MG63 (cell line): Measurements from ENCODE around the gene ASS1. TPM values are rescaled to one million over a fixed set of nuclear protein-coding genes. Genes with fewer than 3 reads are reported as not detected.
A peak's percentile ranks its signal among the peaks of the same experiment; 100 is the strongest.

Experiments used
- DNase-seq: peaks from one replicate; pipeline ENCODE4 v3.0.0-alpha.2; 2020
- H3K27me3 ChIP-seq: fragments of 250-450 bp; sonication (Bioruptor Pico); 2 replicates; pipeline ENCODE4 v1.5.1; 2020; ENCODE audit warnings: mild to moderate bottlenecking, moderate library complexity
- H3K36me3 ChIP-seq: fragments of 250-450 bp; sonication (Bioruptor Pico); 2 replicates; pipeline ENCODE4 v1.5.1; 2020; ENCODE audit warnings: mild to moderate bottlenecking, moderate library complexity
- H3K4me3 ChIP-seq: fragments of 250-450 bp; sonication (Bioruptor Pico); 2 replicates; pipeline ENCODE4 v1.5.1; 2020; ENCODE audit warnings: mild to moderate bottlenecking, moderate library complexity
- H3K9me3 ChIP-seq: fragments of 250-450 bp; sonication (Bioruptor Pico); 2 replicates; pipeline ENCODE4 v1.5.1; 2020; ENCODE audit warnings: mild to moderate bottlenecking, moderate library complexity
- total RNA-seq: library from RNA; depleted of rRNA; stranded (reverse); fragments of >200 nt; shearing (Covaris generic); gene quantifications from 2 replicates; pipeline ENCODE4 v1.2.3, GENCODE V29; 2014; ENCODE audit warnings: low replicate concordance

Gene ASS1
- total RNA-seq, 1 experiment from 2014 or later = 752 TPM

DNA sequence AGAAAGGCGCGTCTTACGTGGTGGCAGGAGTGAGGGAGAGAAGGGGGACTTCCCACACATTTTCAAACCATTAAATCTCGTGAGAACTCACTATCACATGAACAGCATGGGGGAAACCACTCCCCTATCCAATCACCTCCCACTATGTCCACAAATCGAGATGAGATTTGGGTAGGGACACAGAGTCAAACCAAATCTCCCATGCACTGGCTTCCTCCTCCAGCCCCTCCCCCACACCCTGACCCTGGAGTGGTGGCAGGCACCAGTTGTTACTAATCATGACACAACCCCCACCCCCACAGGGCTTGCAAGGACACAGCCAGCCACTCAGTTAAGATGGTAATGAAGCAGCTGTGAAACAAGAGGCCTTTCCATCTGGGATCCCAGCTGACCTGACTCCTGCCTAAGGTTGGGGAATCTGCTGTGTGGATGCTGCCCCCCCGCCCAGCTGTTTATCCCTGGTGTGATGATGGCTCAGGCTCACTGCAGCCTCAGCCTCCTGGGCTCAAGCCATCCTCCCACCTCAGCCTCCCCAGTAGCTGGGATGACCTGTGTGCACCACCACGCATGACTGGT lies 77.6 kb downstream of the ASS1 start:
- Histone ChIP-seq H3K9me3 (no peaks in the 10 kb centered on the region), H3K27me3 (no peaks in the 10 kb centered on the region), H3K36me3 (no peaks in the 10 kb centered on the region), H3K4me3 (no peak overlapping the region)
- no peak for DNase-seq

DNA sequence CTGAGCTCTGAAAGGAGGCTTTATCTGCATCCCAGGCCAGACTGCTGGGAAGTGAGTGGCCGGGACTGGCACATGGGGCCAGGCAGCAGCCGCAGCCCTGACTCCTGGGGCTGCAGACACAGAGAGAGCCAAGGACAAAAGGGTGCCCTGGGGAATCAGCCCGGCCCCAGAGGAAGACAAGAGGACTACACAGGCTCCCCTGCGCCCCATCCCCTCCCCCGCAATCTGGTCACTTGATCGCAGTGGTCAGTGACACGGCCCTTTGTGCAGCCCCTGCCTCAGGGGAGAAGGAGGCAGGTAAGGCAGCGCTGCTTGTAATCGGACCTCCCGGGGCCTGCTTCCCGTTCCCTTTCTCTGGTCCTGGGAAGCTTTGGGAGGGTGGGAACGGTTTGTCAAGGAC lies 79.2 kb downstream of the ASS1 start:
- Histone ChIP-seq H3K9me3 (no peaks in the 10 kb centered on the region), H3K4me3 (no peak overlapping the region), H3K27me3 (no peaks in the 10 kb centered on the region), H3K36me3 (no peaks in the 10 kb centered on the region)
- no peak for DNase-seq

DNA sequence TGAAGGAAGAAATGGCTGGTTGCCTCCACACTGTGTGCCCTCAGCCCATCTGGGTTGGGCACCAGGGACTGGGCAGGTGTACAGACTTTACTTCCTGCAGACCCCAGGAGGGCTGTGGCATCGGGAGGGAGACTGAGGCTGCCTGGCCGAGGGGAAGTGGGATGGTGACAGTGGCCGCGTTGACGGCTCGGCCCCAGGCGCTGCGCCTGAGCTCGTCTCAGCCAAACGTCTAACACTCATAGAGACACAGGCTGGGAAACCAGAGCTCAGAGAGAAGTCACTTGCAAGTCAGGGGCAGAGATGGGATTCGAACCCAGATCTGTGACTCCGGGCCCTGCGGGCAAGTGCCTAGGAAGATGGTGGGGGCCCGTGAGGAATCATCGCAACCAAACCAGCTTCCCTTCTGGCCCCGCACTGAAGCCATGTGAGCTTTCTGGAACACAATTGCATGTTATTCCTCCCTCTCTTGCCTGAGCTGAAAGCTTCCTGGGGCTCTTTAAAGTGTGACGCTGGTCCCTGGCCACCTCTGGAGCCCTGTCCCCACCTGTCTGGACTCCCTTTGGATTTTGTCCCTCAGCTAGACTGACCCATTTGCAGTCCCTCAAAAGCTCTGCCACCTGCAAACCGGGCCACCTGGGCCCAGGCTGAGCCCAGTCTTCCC lies 81.6 kb downstream of the ASS1 start:
- Histone ChIP-seq H3K27me3 (no peaks in the 10 kb centered on the region), H3K36me3 (no peaks in the 10 kb centered on the region), H3K9me3 (no peaks in the 10 kb centered on the region), H3K4me3 (no peak overlapping the region)
- DNase-seq = no peak

DNA sequence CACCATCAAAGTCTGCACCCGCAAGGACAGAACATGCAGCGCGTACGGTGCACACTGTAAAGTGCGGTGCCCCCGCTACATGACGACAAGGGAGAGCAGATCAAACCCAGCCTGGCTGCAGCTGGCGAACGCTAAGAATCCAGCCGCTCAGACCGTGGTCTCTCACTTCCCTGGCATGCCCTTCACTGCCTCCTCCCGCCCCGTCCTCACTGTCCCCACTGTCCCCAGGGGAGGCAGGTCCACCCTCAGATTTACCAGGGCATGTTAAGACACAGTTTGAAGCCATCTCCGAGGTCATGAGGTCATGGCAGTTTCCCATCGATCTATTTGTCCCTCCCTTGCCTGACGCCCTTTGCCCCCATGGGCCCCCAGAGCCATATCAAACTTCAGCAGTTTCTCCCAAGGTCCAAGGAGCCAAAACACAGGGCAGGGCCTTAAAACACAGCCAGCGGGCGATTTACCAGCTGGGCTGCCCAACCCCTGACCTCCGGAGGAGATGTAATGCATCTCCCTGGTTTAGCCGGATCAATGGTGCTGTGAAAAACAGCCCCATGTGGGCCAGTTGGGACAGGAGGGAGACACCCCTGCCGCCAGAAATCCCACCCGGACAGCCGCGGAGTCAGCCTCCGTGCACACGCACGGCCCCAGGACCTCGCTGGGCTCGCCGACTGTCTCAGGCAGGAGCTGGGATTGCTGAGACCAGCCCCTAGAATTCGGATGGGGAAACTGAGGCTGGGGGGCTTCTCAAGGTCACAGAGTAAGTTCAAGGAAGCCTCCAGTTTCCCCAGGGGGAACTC lies 82.3 kb downstream of the ASS1 start:
- Histone ChIP-seq H3K36me3 (no peaks in the 10 kb centered on the region), H3K4me3 (no peak overlapping the region), H3K27me3 (no peaks in the 10 kb centered on the region), H3K9me3 (no peaks in the 10 kb centered on the region)
- DNase-seq = no peak

DNA sequence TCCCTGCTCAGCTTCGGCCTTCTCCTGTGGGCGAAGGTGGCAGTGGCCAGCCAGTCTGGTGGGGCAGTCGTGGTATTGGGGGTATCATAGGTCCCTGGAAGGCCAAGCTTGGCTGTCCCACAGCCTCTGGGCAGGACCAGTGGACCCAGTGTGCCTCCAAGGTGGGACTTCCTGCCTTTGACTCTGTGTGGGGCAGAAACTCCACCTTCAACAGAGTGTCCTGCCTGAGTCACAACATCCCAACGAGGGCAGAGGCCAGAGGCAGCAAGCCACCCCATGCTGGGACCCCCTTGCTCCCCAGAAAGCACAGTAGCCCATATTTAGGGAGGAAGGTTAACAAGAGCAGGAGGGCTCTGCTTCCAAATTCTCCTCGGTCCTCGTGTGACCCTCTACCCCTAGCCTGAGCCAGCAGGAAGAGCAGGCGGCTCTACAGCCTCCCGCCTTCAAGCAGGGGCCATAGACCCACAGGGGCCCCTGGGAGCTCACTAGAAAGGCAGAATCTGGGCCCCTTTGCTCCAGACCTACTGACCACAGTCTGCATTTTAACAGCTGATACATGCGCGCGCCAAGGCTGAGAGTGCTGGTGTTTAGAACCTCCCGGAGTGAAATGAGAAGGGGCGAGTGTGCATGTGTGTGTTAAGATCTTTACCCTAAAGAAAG lies 83.0 kb downstream of the ASS1 start:
- no peaks in the 10 kb centered on the region for H3K9me3 ChIP-seq
- H3K36me3 ChIP-seq = no peaks in the 10 kb centered on the region
- H3K27me3 ChIP-seq = no peaks in the 10 kb centered on the region
- DNase-seq = no peak
- H3K4me3 ChIP-seq = no peak overlapping the region

DNA sequence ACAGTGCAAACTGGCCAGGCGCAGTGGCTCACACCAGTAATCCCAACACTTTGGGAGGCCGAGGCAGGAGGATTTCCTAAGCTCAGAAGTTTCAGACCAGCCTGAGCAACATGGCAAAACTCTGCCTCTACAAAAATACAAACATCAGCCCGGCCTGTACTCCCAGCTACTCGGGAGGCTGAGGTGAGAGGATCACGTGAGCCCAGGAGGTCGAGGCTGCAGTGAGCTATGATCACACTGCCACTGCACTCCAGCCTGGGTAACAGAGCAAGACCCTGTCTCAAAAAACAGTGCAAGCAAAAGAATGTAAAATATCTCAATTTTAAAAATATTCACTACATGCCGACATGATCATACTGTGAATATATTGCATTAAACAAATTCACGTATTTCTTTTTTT lies 83.9 kb downstream of the ASS1 start:
- H3K9me3 ChIP-seq = no peaks in the 10 kb centered on the region
- no peak for DNase-seq
- H3K27me3 ChIP-seq = no peaks in the 10 kb centered on the region
- H3K36me3 ChIP-seq = no peaks in the 10 kb centered on the region
- no peak overlapping the region for H3K4me3 ChIP-seq

DNA sequence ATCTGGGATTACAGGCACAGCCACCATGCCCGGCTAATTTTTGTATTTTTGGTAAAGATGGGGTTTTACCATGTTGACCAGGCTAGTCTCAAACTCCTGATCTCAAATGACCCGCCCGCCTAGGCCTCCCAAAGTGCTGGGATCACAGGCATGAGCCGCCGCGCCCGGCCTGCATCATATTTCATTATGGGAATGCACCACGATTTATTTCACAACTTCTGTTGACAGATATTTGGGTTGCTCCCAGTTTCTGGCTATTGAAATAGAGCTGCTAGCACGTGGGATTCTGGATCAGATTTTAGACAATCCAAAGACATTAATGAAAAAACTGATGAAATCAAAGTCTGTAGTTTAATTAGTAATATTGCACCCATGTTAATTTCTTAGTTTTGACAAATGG lies 86.2 kb downstream of the ASS1 start:
- Histone ChIP-seq H3K36me3 (no peaks in the 10 kb centered on the region), H3K27me3 (no peaks in the 10 kb centered on the region), H3K4me3 (no peak overlapping the region), H3K9me3 (no peaks in the 10 kb centered on the region)
- DNase-seq = no peak

DNA sequence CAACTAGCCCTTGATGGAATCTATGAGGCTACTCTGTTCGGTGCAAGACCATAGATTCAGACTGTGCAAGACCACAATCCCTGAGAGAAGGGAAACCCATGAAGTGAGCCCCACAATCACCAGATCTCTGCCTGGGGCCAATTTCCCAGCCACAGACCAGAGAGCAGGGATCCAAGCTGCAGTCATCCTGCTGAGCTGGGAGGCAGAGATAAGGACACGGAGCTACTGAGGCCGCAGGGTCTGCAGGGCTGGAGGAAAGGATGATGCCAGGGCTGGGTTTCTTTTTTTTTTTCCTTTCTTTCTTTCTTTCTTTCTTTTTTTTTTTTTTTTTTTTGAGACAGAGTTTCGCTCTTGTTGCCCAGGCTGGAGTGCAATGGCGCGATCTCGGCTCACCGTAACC lies 86.9 kb downstream of the ASS1 start:
- Histone ChIP-seq H3K36me3 (no peaks in the 10 kb centered on the region), H3K4me3 (no peak overlapping the region), H3K9me3 (no peaks in the 10 kb centered on the region), H3K27me3 (no peaks in the 10 kb centered on the region)
- no peak for DNase-seq

DNA sequence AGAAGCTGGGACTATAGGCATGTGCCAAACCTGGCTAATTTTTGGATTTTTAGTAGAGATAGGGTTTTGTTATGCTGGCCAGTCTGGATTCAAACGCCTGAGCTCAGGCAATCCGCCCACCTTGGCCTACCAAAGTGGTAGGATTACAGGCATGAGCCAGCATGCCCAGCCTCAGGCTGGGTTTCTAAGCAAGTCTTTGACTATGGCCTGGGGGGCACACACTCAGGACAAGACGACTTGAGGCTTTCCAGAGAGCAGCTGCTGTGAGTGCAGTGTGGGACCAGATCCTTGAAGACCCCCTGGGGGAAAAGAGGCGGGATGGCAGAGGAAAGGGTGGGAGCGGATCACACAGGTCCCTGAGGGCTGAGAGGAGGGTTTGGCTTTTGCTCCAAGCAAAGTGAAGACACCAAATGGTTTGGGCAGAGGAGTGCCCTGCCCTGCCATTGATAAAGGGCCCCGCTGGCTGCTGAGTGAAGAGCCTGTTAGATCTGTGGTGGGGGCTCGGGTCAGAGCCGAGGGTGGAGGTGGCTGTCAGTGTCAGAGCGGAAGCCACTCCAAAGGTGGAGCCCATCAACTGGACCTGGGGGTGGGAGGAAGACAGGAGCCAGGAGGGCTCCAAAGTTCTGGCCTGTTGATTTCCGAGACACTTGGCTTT lies 87.8 kb downstream of the ASS1 start:
- no peaks in the 10 kb centered on the region for H3K9me3 ChIP-seq
- H3K4me3 ChIP-seq = no peak overlapping the region
- no peaks in the 10 kb centered on the region for H3K27me3 ChIP-seq
- DNase-seq = no peak
- no peaks in the 10 kb centered on the region for H3K36me3 ChIP-seq

DNA sequence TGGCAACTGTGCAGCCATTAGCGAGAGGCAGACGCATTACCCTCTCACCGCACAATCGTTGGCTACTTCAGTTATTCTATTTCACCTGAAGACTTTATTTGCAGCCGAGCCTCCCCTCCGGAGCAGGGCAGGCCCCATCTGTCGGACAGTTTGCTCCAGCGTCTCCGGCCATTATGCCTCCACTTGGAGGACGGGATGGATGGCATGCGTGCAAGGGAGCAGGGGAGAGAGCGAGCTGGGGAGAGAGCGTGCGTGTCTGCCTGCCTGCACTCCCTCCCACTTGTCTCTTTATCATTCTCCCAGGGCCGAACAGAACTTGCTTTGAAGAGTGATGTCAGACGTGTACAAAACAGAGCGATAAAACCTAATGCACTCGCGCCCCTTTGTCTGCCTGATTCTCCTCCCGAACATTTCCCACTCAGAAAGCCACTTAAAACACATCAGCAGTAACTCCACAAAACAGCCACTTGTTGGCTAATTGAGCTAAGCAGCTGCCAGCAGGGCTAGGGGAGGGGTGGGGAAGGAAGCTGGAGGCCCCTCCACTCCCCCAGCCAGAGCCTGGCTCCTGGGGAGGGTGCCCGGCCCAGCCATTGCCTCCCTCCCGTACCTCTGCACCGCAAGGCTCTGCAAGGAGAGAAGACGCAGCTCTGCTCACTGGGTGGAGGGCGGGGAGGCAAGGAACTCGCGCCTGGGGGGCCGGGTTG lies 91.2 kb downstream of the ASS1 start:
- Histone ChIP-seq H3K4me3 (no peak overlapping the region), H3K27me3 (no peaks in the 10 kb centered on the region), H3K36me3 (no peaks in the 10 kb centered on the region), H3K9me3 (no peaks in the 10 kb centered on the region)
- DNase-seq = no peak

DNA sequence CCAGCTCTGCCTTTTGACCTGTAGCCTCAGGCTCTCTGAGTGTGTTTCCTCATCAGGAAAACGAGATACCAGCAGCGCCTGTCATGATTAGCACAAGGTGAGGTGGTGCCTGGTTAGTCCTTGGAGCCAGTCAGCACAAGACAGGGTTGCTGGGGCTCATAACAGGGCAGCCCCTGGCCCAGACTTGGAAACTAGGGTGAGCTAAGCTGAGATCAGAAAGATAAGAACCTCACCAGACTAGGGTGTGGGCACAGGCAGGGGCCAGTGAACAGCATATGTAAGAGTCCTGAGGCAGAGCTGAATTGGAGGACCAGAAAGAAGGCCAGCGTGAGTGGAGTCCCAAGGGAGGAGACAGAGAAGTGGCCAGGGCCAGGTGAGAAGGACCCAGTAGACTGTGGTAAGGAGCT lies 91.9 kb downstream of the ASS1 start:
- Histone ChIP-seq H3K27me3 (no peaks in the 10 kb centered on the region), H3K9me3 (no peaks in the 10 kb centered on the region), H3K4me3 (no peak overlapping the region), H3K36me3 (no peaks in the 10 kb centered on the region)
- no peak for DNase-seq

DNA sequence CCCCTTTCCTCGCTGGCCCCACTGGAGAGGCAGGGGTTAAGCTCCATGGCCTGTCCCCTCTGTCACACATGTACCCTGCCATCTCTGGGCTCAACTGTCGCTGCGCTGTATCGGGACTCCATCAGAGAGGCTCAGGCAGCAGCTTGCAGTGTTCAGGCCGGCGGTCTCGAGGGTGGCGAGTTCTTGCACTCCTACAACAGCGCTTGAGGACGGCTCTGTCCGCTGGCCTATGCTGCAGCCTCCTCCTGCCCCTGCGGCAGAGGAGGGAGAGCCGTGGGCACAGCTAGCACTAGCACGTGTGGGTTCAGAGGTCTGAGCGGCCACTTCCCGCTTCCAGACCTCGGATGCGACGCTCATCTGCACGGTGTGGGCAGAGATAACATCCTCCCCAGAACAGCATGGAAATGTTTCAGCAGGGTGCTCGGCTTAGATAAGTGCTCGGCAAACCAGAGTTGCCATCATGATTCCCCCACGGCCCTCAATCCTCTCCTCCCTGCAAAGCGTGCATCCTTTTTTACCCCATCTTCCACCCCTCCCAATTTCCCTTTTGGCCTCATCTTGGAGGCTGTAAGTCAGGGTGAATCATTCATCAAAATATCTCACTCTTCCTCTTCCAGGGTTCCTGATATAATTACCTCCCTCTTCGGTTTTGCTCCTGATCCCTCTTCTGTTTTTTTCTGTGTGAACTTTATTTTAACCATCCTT lies 92.7 kb downstream of the ASS1 start:
- H3K9me3 ChIP-seq = no peaks in the 10 kb centered on the region
- no peak overlapping the region for H3K4me3 ChIP-seq
- no peak for DNase-seq
- H3K27me3 ChIP-seq = no peaks in the 10 kb centered on the region
- H3K36me3 ChIP-seq = no peaks in the 10 kb centered on the region

DNA sequence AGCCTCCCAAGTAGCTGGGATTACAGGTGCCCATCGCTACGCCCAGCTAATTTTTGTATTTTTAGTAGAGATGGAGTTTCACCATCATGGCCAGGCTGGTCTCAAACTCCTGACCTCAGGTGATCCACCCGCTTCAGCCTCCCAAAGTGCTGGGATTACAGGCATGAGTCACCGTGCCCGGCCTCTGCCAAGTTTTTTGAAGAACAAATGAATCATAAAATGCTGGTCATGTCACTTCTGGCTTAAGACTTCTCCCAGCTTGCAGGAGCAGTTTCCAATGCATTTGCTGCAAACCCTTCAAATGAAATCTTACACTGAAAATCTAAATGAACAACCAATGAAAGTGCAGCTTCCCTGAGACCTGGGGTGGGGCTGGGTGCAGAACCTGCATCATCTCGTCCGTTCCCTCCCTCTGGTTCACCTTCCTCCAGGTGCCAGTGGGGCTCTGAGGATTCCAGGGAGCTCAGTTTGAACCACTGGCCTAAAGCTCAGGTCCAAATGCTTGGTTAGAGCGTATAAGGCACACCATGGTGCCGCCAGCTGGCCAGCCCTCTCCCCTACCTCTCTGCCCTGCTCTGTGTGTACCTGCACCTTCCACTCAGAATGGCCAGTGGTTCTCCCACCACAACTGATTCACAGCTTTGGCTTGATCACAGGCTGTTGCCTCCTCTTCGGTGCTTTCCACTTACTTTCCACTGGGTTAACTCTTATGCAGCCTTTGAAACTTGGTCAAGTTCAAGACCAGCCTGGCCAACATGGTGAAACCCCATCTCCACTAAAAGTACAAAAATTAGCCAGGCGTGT lies 94.9 kb downstream of the ASS1 start:
- Histone ChIP-seq H3K36me3 (no peaks in the 10 kb centered on the region), H3K27me3 (no peaks in the 10 kb centered on the region), H3K4me3 (no peak overlapping the region), H3K9me3 (no peaks in the 10 kb centered on the region)
- peak; percentile 84 for DNase-seq

DNA sequence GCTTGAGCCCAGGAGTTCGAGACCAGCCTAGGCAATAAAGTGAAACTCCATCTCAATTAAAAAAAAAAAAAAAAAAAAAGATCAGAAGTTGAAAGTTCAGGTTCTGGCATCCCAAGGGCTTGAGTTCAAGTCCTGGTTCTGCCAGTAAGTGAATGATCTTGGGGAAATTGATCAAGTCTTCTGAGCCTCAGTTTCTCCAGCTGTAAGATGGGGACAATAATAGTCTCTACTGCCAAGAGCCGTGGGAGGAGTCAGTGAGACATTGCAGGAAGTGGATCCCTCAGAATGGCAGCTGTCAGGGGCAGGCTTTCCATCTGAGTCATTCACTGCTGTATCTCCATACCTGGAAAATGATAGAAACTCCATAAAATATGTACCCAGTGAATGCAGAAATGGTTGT lies 96.8 kb downstream of the ASS1 start:
- H3K27me3 ChIP-seq = no peaks in the 10 kb centered on the region
- H3K4me3 ChIP-seq = no peak overlapping the region
- peak; percentile 20 for DNase-seq
- no peaks in the 10 kb centered on the region for H3K36me3 ChIP-seq
- H3K9me3 ChIP-seq = no peaks in the 10 kb centered on the region

DNA sequence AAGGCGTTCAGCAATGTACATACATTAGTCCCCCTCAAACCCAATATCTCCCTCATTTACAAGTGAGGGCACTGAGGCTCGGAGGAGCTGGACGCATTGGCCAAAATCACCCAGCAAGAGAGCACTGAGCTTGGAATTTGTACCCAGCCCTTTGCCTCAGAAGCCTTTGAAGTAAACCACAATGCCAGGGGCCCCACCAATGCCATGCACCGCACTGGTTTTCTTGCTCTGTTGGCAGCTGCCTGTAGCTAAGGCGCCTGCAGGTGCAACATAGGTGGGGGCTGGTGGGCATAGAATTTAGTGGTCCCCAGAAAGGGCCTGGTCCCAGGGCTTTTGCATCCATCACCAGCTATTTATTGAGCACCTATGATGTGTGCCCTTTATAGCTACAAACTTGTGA lies 97.3 kb downstream of the ASS1 start:
- H3K36me3 ChIP-seq = no peaks in the 10 kb centered on the region
- H3K4me3 ChIP-seq = no peak overlapping the region
- no peaks in the 10 kb centered on the region for H3K27me3 ChIP-seq
- no peaks in the 10 kb centered on the region for H3K9me3 ChIP-seq
- DNase-seq = no peak
